B cell (primary cell): ENCODE results near the gene ITLN1.

Experiments used
- EZH2 ChIP-seq: IDR thresholded peaks from 2 replicates; pipeline ENCODE4 v1.6.1; 2012; ENCODE audit warnings: borderline replicate concordance, low read depth, mild to moderate bottlenecking, moderate library complexity, low read length; ENCODE audit not compliant: insufficient read depth, poor library complexity, severe bottlenecking
- TF ChIP-seq, protein P1 (sequence below): fragments of 200-600 bp; IDR thresholded peaks from one replicate; pipeline ENCODE4 v1.8.0; 2022; ENCODE audit warnings: antibody characterized with exemption, mild to moderate bottlenecking

DNA sequence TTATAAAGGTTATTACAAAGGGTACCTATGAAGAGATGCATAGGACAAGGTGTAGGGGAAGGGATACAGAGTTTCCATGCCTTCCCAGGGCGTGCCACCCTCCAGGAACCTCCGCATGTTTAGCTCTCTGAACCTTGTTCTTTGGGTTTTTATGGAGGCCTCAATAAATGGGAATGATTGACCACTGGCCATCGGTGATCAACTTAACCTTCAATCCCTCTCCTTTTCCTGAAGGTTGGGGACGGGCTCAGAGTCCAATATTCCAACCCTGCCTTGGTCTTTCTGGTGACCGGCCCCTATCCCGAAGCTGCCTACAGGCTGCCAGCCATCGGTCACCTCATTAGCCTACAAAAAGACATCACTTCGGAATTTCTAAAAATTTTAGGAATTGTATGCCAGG is 34.0 kb downstream of the ITLN1 start:
- TF ChIP-seq, protein P1, sequence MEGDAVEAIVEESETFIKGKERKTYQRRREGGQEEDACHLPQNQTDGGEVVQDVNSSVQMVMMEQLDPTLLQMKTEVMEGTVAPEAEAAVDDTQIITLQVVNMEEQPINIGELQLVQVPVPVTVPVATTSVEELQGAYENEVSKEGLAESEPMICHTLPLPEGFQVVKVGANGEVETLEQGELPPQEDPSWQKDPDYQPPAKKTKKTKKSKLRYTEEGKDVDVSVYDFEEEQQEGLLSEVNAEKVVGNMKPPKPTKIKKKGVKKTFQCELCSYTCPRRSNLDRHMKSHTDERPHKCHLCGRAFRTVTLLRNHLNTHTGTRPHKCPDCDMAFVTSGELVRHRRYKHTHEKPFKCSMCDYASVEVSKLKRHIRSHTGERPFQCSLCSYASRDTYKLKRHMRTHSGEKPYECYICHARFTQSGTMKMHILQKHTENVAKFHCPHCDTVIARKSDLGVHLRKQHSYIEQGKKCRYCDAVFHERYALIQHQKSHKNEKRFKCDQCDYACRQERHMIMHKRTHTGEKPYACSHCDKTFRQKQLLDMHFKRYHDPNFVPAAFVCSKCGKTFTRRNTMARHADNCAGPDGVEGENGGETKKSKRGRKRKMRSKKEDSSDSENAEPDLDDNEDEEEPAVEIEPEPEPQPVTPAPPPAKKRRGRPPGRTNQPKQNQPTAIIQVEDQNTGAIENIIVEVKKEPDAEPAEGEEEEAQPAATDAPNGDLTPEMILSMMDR: no peak
- TF ChIP-seq EZH2: no peak
